Pulmonary artery endothelial cell (primary cell): ENCODE data around the gene SORCS2. TPM values are rescaled to one million over a fixed set of nuclear protein-coding genes. Genes with fewer than 3 reads are reported as not detected.
"Not testable (repeated sequence)": the region's sequence is repeated elsewhere in the genome, so short reads cannot be mapped to it uniquely, and the experiment has no call there.

Experiments used
- DNase-seq: peaks from one replicate; pipeline ENCODE4 v3.0.0-alpha.2; 2011; ENCODE audit warnings: low read depth, low spot score
- total RNA-seq: library from RNA; depleted of rRNA; stranded (reverse); fragments of >200 nt; gene quantifications from 2 replicates; pipeline ENCODE4 v1.2.3, GENCODE V29; 2014

The SORCS2 gene
- total RNA-seq, 1 donor from 2014 or later, result not detected

DNA sequence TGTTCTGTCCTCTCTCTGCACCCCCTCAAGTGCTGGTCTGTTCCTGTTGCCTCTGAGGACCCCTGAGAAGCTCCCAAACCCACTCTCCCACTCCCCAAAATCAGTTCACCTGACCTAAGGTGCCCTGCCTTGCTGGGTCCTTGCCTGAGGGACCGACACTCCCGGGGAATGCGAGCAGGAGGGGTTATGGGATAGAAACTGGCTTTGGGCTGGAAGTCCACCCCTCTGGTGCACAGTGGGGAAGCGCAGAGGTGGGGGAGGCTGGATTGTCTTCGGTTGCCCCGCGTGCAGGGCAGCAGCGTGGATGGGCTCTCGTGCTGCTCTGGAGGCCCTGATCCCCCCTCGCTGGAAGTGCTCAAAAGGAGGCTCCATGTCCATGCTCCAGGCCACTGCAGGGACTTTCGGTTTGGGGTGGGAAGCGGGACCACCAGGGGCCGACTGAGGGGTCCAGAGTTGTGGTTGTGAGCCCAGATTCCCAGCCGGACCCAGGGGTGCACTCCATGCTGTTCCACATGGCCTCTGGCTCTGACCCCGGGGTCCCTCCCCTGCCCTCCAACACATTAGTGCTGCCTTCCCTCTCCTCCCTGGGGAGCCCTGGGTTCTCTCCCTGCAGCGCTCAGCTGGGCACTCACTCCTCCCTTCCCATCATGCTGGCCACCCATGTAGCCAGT is 7.6 kb downstream of the SORCS2 start:
- no peak for DNase-seq

DNA sequence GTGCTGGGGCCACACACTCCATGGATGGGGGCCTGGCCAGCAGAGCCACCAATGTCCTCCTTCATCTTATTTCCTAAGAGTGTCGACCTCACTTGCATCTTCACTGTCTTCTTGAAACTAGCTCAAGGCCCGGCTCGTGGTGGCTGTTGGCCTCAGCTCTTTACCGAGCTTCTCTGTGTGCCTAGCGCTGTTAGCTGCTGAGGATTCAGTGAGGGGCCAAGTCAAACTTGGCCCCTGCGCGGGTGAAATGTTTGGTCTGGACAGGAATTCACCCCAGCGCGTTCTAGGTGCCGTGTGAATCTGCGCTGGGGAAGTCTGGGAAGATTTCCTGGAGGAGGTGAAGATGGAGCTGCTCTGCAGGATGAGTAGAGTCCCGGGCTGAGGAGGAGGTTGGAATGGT is 8.5 kb downstream of the SORCS2 start:
- DNase-seq, result no peak

DNA sequence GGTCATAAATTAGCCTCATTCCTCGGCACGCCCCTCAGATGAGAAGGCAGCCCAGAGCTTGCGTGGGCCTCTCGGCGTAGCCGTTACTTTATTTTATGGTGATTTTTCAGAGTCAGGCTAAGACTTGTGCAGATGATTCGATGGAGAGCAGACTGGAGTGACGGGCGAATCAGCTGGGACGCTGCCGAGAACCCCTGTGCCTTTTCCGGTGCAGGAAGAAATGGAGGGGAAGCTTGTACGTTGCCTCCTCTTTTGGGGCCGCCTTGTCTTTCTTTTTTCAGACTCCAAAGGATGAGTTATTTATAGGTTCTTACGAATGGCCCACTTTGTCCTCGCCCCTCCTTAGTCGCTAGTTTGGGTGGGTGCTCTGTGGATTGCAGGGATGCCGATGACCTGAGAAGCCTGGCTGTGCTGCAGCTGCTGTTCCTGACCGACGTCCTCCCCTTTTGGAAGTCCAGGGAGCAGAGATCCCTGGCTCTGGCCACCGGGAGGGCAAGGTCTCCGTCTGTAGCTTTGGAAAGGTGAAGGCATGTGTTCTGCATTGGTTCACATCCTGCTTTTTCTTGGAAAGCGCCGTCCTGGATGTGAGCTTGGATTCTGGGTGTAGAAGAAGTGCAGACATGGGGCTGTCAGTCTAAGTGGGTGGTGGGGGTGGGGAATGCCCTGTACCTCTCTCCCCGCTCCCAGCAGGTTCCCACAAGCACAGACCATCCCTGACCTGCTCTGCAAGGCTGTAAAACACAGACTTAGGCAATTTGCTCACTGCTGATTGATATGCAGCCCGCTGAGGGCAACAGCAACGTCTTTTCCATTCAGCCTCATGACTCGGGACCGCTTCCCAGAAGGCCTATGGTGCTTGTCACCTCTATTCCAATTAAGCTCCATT is 9.3 kb downstream of the SORCS2 start:
- DNase-seq, result no peak

DNA sequence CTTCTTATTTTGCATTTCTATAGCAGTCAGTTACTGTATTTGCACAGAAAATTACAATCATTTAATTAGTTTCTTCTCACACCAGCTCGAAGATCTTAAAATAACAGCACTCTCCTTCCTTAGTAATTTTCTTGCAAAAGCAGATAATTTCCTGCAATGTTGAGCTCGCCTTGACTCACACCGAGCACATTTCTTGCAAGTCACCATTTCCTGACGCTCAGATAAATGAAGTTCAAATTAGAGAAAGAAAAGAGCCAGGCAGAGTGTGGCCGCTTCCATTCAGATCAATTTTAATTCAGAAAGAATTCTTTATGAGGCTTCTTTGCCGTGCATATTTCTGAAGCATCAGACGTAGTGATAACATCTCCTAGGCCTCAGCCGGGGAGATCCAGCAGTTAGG is 10.1 kb downstream of the SORCS2 start:
- DNase-seq, result no peak

DNA sequence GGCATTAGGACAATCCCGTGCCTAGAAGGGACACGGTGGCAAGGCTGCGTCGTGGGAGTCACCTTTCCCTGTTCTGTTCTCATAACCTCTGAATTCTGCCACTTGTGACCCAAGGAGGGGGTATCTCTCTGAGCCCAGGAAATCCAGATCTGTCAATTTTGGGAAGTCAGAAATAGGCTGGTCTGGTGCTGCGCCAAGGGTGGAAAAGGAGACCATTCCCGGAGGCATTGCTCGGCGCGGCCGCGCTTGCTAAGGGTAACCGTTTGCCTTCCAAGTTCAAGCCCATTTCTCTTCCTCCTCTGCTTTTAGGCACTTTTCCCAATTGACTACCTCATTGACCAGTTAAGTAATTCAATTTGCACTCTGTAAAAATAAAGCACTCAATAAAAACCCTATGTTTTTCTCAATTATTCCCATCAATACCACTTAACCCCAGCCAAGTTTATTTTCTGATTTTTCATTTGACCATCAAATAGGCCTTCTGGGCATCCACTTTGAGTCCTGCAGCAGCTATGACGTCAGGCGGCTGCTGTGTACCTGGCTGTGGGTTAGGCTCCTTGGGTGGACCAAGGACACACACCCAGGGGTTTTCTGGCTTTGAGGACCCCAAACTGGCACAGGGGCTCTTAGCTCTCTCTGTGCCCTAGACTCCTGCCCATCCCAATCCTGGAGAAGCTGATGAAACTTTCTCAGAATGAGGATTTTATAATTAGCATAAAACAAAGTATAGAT is 12.5 kb downstream of the SORCS2 start:
- DNase-seq, result no peak

DNA sequence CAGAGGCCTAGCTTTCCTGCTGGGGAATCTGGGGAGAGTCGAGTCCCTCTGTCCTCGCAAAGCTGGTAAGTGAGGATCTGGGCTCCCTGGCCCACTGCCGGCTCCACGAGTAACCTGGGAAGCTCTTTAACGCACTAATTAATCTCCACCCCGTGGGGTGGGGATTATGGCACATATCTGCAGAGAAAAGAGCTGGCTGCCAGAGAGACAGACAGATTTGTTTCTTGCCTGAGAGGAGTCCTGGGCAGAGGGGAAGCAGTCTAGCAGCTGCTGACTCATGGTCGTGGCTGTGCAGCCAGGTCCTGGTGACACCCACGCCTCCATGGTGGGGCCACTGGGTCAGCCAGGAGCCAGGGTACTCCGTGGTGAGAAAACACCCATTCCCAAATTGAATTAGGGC is 14.0 kb downstream of the SORCS2 start:
- DNase-seq, result no peak

DNA sequence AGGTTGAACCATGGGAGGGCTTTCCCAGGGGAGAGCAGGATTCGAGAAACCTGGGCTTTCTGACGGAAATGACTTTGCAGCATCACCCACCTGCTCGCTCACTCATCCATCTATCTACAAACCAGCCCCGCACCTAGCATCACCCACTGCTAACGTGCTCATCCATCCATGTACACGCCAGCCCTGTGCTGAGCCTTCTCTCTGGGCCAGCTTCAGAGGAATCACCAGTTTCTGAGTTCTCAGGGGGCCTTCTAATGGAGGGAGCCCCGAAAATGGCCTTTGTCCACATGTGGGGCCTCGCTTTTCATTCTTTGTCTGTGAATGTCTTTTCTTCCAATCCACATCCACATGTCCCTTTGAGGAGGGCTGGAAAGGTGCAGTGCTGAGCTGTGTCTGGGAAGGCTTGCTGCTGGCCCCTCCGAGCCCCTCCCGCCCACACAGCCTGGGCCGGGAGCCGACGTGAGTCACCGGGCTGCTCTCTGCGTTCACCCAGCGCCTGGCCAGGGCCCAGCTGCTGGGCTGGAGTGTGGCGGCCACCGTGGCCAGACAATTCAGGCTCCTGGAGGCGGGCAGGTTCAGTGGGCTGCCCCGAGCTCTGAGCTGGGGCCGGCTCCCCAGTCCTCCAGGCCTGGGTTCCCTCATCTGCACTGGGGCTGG is 14.7 kb downstream of the SORCS2 start:
- peak; percentile 20 for DNase-seq

DNA sequence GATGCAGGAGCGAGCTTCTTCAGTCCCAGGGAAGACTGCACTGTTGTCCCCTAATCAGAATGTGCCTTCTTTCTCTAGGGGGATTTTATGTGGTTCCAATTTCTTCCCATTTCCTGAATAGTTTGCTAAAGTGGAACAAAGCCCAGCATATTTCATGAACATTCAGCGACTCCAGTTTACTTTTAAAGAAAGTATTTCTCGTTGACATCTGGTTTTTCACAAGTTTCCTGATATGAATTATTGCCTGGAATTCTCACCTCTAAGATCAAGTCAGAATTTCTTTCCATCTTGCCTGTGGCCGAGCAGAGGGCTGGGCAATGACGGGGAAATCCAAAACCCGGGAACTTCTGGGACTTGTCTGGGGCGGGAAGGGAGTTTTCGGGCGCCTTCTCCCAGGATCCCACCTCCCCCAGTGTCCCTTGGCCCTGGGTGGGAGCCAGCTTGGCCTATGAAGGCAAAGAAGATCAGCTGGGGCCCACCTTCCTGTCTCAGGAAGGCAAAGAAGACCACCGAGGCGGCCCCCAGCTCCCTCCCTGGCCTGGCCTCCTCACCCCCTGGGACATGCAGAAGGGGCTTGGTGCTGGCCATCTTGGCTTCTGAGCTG is 15.4 kb downstream of the SORCS2 start:
- no peak for DNase-seq

DNA sequence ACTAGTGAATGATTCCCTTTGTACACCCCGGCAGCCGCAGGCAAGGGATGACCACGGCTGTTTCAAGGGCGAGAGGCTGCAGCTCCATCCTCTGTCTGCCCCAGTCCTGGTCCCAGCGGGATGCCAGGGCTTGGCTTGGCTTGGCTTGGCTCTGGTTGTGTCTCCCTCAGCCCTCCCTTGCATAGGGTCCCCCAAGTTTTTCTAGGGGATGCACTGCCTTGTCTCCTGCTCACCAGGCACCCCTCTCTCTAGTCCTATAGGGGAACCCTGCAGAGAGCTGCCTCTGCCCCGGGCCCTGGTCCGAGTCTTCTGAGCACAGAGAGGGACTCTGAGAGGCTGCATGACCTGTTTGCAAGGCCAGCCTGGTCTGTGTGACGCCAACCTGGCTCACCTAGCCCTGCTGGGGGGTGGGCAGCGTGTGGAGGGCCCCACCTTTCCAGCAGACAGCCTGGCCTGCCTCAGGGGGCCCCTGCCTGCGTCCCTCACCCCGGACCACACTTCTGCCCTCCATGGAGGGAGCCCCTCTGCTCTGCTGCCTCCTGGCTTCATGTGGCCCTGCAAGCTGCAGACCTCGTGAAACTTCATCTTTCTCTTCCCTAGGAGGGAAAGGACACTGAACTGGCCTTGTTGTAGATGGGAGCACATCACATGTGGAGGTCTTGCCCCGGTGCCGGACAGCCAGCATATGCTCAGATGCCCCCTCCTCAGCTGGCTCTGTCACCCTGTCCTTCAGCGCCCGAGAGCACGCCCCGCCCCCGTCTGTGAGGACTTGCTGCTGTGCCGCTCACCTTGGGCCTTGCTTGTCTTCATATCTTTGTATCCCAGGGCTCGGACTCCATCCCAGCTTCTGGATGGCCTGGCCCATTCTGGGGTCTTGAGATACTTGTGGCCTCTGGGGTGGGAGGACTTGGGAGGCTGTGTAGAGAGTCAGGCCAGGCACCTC is 16.4 kb downstream of the SORCS2 start:
- DNase-seq, result no peak

DNA sequence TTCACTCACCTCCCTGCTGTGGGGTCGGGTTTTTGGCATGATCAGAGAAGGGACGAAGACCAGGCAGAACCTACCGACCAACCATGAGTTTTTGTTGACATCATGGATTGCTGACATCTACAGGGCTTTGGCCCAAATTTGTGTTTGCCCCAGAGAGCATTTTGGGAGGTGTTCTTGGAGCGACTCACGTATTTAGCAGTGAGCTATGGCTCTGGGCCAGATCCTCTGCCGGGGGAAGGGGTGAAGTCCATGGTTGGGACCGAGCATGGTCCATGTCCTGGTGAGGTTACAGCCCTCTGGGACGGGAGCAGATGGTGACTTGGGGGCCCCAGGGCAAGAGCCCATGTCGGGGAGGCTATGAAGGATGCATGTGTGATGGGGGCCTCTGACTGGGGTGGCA is 17.4 kb downstream of the SORCS2 start:
- DNase-seq, result no peak

DNA sequence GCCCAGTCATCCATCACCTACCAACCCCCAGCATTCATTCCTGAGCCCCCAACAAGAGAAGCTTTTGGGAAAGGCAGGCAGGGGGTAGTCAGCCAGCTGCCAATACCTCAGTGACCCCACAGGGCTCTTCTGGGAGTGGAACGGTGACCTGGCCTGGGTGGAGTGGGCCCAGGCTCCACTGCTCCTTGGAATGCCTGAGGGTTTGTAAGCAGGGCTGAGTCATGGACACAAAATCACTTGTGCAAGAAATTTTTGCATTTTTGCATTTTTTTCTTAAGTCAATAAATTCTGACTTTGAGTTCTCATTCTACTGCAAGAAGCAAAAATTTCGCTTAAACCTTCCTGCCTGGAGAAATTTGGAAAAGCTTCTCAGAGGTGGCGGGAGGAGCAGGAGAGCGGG is 18.5 kb downstream of the SORCS2 start:
- DNase-seq, result no peak

DNA sequence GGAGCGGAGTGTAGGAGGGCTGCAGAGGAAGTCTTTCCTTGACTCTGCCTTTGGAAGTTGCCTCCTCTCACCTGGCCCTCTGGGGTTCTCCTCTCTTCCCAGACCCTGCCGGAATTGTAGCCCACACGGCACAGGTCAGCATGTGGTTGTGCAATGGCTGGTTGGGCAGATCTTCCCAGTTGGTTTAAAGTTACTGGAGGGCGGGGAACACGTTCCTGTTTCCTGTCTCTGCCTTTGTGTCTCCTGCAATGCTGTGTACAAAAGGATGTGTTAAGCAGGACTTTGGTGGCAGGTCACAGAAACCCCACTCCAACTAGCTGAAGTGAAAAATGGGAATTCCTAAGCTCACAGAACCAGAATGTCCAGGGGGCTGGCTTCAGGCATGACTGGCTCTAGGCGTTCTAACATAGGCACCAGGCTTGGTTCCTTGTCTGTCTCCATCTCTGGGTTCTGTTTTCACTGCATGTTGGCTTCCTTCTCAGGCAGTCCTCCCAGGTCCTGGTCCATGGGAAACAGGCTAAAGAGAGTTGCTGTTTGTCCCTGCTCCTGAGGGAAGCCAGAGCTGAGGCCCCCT is 19.9 kb downstream of the SORCS2 start:
- no peak for DNase-seq

DNA sequence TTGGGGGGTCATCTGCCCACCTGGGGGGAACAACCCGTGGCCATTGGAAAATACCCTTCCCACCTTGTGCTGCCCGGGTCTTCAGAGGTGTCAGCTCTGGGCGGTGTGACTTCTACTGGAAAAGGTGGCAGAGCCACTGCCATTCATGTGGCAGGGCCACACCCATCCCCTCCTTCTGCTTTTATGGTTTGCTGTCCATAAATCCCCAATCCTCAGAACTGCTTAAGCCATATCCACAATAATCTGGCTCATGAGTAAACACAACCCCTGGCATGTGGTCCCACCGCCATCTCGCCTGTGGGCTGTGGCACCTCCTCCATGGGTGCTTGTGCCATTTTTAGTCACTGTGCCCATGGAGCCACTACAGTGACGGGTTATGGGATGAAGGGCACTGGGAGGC is 20.6 kb downstream of the SORCS2 start:
- DNase-seq, result no peak

DNA sequence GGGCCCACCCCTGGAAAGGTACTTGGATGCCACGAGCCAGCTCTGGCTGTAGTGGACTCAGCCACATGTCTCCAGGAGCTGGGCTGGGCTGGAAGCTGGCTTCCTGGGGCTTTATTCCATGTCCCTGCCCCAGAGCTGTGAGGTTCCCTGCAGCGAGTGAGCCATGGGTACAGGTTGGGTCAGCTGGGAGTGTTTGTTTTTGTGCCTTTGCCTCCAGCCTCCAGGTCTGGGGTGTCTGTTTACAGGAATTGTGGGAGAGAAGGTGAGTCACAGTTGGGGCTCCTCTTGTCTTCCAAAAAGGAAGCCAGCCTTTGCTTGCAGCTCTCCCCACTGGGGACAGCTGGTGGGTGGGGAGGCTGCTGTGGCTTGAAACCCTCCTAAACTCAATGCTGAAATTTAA is 21.5 kb downstream of the SORCS2 start:
- no peak for DNase-seq

DNA sequence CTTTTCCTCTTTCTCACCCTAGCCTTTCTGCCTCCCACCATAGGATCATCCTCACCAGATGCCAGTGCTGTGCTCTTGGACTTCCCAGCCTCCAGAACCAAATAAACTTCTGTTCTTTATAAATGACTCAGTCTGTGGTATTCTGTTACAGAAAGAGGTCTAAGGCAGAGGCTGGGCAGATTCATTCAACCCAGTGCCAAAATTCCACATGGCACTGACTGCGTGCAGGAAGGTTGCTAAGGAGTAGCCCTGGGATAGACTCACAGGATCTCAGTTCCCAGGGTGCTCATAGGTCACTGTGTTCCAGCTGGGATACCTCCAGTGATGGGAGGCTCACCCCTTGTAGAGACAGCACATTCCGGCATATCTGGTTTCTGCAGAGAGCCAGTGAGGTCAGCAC is 22.0 kb downstream of the SORCS2 start:
- DNase-seq, result no peak

DNA sequence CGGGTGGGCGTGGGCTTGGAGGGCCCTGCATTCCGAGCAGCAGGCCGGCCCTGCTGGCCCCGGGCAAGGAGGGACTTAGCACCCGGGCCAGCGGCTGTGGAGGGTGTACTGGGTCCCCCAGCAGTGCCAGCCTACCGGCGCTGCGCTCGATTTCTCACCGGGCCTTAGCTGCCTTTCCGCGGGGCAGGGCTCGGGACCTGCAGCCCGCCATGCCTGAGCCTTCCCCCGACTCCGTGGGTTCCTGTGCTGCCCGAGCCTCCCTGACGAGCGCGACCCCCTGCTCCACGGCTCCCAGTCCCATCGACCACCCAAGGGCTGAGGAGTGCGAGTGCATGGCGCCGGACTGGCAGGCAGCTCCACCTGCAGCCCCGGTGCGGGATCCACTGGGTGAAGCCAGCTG is 22.8 kb downstream of the SORCS2 start:
- not testable (repeated sequence) for DNase-seq

DNA sequence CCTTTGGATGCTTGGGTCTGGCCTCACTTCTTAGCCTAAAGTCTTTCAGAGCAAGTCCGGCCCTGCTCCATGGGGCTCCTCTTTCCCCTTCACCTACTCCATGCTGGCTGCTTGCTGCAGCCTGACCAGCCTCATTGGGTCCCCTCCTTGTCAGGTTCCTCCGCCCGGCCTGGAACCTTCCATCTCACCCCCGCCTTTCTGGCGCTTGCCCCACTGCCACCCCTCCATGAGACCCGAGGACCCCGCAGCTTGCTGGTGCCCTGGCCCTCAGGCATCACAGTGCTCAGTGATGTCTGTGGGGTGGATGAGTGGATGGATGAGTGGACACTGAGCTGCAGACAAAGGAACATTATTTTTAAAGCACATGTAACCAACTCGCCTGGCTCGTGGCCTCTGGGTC is 24.7 kb downstream of the SORCS2 start:
- DNase-seq, result no peak

DNA sequence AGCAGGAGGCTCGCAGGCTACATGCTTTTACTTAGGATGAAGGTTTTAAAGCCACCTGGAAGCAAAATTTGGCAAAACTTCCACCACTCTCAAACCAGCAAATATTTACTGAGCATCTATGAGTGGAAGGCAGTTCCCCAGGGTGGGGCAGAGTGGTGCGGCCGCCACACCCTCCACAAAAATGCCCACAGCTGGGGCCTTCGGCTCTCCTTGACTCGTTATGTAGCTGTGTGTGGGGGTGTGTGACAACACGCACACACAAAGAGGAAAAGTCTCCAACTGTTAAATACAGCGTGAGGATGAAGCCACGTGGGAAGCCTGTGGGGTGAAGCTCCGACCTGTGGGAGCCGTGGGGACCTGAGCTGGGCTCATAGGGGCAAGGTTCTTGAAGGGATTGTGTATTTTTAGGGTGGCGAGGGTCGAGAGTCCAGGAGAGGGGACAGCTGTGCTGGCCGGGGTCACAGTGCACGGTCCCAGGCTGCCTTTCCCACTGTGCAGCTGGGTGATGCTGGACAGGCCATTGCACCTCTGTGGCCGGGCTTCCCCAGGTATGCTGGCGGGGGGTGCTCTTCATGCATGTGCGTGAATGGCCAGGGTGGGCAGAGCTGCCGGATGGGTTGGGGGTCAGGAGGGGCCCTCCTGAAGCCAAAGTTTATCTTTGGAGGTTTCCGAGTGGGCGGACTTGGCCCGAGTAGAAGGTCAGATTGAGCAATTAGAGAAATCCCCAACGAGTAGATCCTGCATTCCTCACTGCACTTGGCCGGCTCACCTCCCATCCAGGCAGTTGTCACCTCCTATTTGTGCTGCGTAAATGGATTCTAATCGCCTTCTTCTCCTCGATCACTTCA is 25.4 kb downstream of the SORCS2 start:
- no peak for DNase-seq

DNA sequence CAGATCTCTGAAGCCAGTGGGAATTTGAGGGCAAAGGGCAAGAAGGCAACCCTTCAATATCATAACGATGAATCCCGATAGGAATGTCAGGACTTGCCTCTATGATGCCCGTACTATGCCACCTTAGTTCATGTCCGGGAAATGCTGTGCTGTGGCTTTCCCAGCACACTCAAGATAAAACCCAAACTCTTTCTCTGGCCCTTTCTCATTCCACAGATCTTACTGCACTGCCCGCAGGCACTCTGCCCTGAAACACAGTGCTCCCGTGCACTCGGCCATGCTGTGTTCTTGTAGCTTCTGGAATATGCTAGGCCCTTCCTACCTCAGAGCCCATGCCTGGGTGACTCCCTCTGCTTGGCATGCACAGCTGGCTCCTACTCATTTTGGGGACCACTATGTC is 26.3 kb downstream of the SORCS2 start:
- no peak for DNase-seq
